ENCODE measurements around the gene RBM26.

- TF ChIP-seq POLR2A (IDR thresholded peaks at IDR 0.05; ENCODE audit: low read length) (no peak), GATA1 (IDR thresholded peaks at IDR 0.05; ENCODE audit: low read depth, low read length) (no peak)
Measured at GRCh38 chr13:79353693-79354092, 52.4 kb downstream of the RBM26 start.
